ENCODE data around the gene KRTAP12-1. TPM values are rescaled to one million over a fixed set of nuclear protein-coding genes. Genes with fewer than 3 reads are reported as not detected.

The KRTAP12-1 gene
- total RNA-seq, 1 donor from 2014 or later, result not detected

- Mint-ChIP-seq H3K36me3 (ENCODE audit: unreplicated experiment) (no peaks in the 10 kb centered on the region), H3K9me3 (ENCODE audit: unreplicated experiment) (peaks cover 2% of the 10 kb centered on the region), H3K4me3 (ENCODE audit: unreplicated experiment) (peak overlapping the region; percentile 22), H3K4me1 (ENCODE audit: low read depth, unreplicated experiment) (peaks cover 15% of the 10 kb centered on the region), H3K27me3 (ENCODE audit: unreplicated experiment) (peaks cover 32% of the 10 kb centered on the region), H3K27ac (ENCODE audit: unreplicated experiment) (no peak overlapping the region)
- no peak for DNase-seq
- no peak for TF ChIP-seq CTCF (IDR thresholded peaks at IDR 0.05; ENCODE audit: partially characterized antibody, unreplicated experiment)
Observed at GRCh38 chr21:44709426-44710293, 27.7 kb upstream of the KRTAP12-1 start.

GRCh38 chr21:44708866-44709425, 27.0 kb upstream of the KRTAP12-1 start:
- no peak overlapping the region for H3K27ac Mint-ChIP-seq (ENCODE audit: unreplicated experiment)
- peaks cover 14% of the 10 kb centered on the region for H3K4me1 Mint-ChIP-seq (ENCODE audit: low read depth, unreplicated experiment)
- peaks cover 37% of the 10 kb centered on the region for H3K27me3 Mint-ChIP-seq (ENCODE audit: unreplicated experiment)
- H3K9me3 Mint-ChIP-seq (ENCODE audit: unreplicated experiment), result peaks cover 2% of the 10 kb centered on the region
- H3K4me3 Mint-ChIP-seq (ENCODE audit: unreplicated experiment), result peak overlapping the region; percentile 21
- H3K36me3 Mint-ChIP-seq (ENCODE audit: unreplicated experiment), result no peaks in the 10 kb centered on the region
- TF ChIP-seq CTCF (IDR thresholded peaks at IDR 0.05; ENCODE audit: partially characterized antibody, unreplicated experiment), result no peak
- no peak for DNase-seq

- Mint-ChIP-seq H3K27ac (ENCODE audit: unreplicated experiment) (no peak overlapping the region), H3K4me1 (ENCODE audit: low read depth, unreplicated experiment) (peaks cover 14% of the 10 kb centered on the region), H3K36me3 (ENCODE audit: unreplicated experiment) (no peaks in the 10 kb centered on the region), H3K9me3 (ENCODE audit: unreplicated experiment) (peaks cover 2% of the 10 kb centered on the region), H3K27me3 (ENCODE audit: unreplicated experiment) (peaks cover 37% of the 10 kb centered on the region), H3K4me3 (ENCODE audit: unreplicated experiment) (peak overlapping the region; percentile 34)
- no peak for DNase-seq
- no peak for TF ChIP-seq CTCF (IDR thresholded peaks at IDR 0.05; ENCODE audit: partially characterized antibody, unreplicated experiment)
Observed at GRCh38 chr21:44708213-44708865, 26.4 kb upstream of the KRTAP12-1 start.

GRCh38 chr21:44706706-44707581, 25.0 kb upstream of the KRTAP12-1 start:
- H3K27me3 Mint-ChIP-seq (ENCODE audit: unreplicated experiment), result peaks cover 34% of the 10 kb centered on the region
- no peak for DNase-seq
- H3K4me1 Mint-ChIP-seq (ENCODE audit: low read depth, unreplicated experiment), result peaks cover 14% of the 10 kb centered on the region
- TF ChIP-seq CTCF (IDR thresholded peaks at IDR 0.05; ENCODE audit: partially characterized antibody, unreplicated experiment), result no peak
- H3K36me3 Mint-ChIP-seq (ENCODE audit: unreplicated experiment), result no peaks in the 10 kb centered on the region
- H3K27ac Mint-ChIP-seq (ENCODE audit: unreplicated experiment), result no peak overlapping the region
- no peak overlapping the region for H3K4me3 Mint-ChIP-seq (ENCODE audit: unreplicated experiment)
- peaks cover 2% of the 10 kb centered on the region for H3K9me3 Mint-ChIP-seq (ENCODE audit: unreplicated experiment)
